Calu3 (cell line): Measurements from ENCODE around the gene TSEN2. TPM values are rescaled to one million over a fixed set of nuclear protein-coding genes. Genes with fewer than 3 reads are reported as not detected.

Experiments
- BruUV-seq: library from RNA; stranded (reverse); fragments of 400-500 nt; replicated peaks from 2 replicates; lab custom pipeline; 2021; lab: Mats Ljungman, UMichigan
- CTCF ChIA-PET: fragments of 300-600 bp; sonication (Branson Sonifier 250); formaldehyde crosslinking; loops from one replicate; lab custom pipeline; 2022; ENCODE audit warnings: antibody characterized with exemption; lab: Charles Lee
- DNase-seq: peaks from one replicate; pipeline ENCODE4 v3.0.0; 2022
- H3K27ac Mint-ChIP-seq: one replicate; pipeline ENCODE4 v1.8.0; 2022; ENCODE audit warnings: mixed read lengths; ENCODE audit not compliant: unreplicated experiment
- H3K27me3 Mint-ChIP-seq: one replicate; pipeline ENCODE4 v1.8.0; 2022; ENCODE audit warnings: mixed read lengths; ENCODE audit not compliant: unreplicated experiment
- H3K36me3 Mint-ChIP-seq: one replicate; pipeline ENCODE4 v1.8.0; 2022; ENCODE audit warnings: mild to moderate bottlenecking, moderate library complexity, mixed read lengths; ENCODE audit not compliant: insufficient read depth, unreplicated experiment
- H3K4me1 Mint-ChIP-seq: one replicate; pipeline ENCODE4 v1.8.0; 2022; ENCODE audit warnings: mild to moderate bottlenecking, low read depth, mixed read lengths; ENCODE audit not compliant: unreplicated experiment
- H3K4me3 Mint-ChIP-seq: one replicate; pipeline ENCODE4 v1.8.0; 2022; ENCODE audit warnings: mild to moderate bottlenecking, low read depth, moderate library complexity, mixed read lengths; ENCODE audit not compliant: unreplicated experiment
- H3K9me3 Mint-ChIP-seq: one replicate; pipeline ENCODE4 v1.8.0; 2022; ENCODE audit warnings: low read depth, mixed read lengths; ENCODE audit not compliant: unreplicated experiment
- intact Hi-C: fragments of 100-400 bp; cut with micrococcal nuclease; formaldehyde crosslinking; loops from one replicate; pipeline ENCODE4 v1.10.0; 2022; ENCODE audit not compliant: unreplicated experiment
- total RNA-seq: library from RNA; stranded (reverse); gene quantifications from 2 replicates; pipeline ENCODE4 v1.2.3, GENCODE V29; 2022
- TF ChIP-seq, protein P1 (sequence below): fragments of 200-600 bp; IDR thresholded peaks from one replicate; pipeline ENCODE4 v1.8.0; 2022; ENCODE audit warnings: antibody characterized with exemption; ENCODE audit not compliant: unreplicated experiment

Gene TSEN2
- total RNA-seq, 1 experiment from 2014 or later = 26.7 TPM

DNA sequence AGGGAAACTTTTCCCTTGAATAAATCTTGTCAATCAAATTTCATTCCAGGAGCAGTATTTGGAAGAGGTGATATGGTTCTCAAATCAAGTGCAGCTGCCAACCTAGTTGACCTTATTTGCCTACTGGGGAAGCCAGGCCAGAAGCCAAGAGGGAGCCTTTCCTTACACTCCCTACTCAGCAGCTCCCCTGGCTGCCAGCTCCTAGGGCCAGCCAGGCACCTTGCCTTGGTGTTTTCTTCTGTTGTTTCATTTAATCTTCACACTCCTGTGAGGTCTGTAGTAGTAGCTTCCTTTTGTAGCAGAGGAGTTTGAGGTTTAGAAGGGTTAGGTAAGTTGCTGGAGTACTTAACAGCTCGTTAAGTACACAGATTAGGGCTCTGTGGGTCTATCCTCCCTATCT, 38.4 kb downstream of the TSEN2 start:
- Mint-ChIP-seq H3K4me1 (no peaks in the 10 kb centered on the region), H3K9me3 (no peaks in the 10 kb centered on the region), H3K4me3 (no peak overlapping the region), H3K27ac (no peak overlapping the region), H3K36me3 (peaks cover 5% of the 10 kb centered on the region), H3K27me3 (no peaks in the 10 kb centered on the region)
- DNase-seq = no peak
- intact Hi-C loops = no loop called here
- CTCF ChIA-PET = no interaction called here
- TF ChIP-seq, protein P1, sequence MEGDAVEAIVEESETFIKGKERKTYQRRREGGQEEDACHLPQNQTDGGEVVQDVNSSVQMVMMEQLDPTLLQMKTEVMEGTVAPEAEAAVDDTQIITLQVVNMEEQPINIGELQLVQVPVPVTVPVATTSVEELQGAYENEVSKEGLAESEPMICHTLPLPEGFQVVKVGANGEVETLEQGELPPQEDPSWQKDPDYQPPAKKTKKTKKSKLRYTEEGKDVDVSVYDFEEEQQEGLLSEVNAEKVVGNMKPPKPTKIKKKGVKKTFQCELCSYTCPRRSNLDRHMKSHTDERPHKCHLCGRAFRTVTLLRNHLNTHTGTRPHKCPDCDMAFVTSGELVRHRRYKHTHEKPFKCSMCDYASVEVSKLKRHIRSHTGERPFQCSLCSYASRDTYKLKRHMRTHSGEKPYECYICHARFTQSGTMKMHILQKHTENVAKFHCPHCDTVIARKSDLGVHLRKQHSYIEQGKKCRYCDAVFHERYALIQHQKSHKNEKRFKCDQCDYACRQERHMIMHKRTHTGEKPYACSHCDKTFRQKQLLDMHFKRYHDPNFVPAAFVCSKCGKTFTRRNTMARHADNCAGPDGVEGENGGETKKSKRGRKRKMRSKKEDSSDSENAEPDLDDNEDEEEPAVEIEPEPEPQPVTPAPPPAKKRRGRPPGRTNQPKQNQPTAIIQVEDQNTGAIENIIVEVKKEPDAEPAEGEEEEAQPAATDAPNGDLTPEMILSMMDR = no peak
- no TSS peak for BruUV-seq

DNA sequence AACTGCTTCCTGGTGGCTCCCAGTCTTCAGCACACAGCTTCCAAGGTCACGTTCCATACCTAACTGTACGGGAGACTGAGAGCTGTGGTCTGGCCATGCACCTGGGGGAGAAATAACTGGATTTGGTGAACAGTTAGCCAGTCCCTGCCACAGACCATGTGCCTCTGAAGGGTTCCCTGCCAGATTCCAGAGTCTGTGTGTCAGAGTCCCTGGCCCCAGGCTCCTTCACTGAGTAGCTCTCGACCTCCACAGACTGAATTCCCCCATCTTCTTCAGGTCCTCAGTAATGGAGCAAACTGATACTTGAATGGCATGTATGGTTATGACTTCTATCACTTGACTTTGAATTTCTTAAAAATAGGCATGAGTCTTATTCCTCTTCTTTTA, 43.5 kb downstream of the TSEN2 start:
- Mint-ChIP-seq H3K27ac (no peak overlapping the region), H3K36me3 (peaks cover 24% of the 10 kb centered on the region), H3K9me3 (no peaks in the 10 kb centered on the region), H3K27me3 (no peaks in the 10 kb centered on the region), H3K4me3 (no peak overlapping the region), H3K4me1 (no peaks in the 10 kb centered on the region)
- TF ChIP-seq, protein P1 = no peak
- BruUV-seq = no TSS peak
- DNase-seq = no peak
- CTCF ChIA-PET = no interaction called here
- intact Hi-C loops = no loop called here

DNA sequence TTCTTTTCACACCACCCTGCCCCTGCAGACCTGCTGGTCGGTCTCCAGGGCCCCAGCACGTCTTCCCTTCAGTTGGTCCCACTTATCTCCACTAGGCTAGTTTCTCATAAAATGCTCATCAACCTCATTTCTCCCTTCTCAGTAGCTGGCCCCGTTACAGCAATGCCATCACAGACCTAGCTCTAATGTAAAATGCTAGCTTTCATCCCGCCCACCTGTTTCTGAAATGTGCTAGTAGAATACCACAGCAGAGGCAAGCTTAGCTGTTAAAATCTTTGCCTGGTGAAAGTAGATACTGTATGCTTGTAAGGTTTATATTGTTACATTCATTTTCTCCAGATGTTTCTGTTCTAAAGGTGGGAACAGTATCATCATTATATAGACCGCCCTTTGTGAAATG, 47.9 kb downstream of the TSEN2 start:
- CTCF ChIA-PET = no interaction called here
- DNase-seq = no peak
- Mint-ChIP-seq H3K4me1 (no peaks in the 10 kb centered on the region), H3K36me3 (peaks cover 24% of the 10 kb centered on the region), H3K4me3 (no peak overlapping the region), H3K27ac (no peak overlapping the region), H3K9me3 (no peaks in the 10 kb centered on the region), H3K27me3 (no peaks in the 10 kb centered on the region)
- intact Hi-C loops = no loop called here
- TF ChIP-seq, protein P1 = no peak
- no TSS peak for BruUV-seq

GRCh38 chr3:12536423-12536822, 52.1 kb downstream of the TSEN2 start:
- CTCF ChIA-PET = no interaction called here
- BruUV-seq = no TSS peak

More at GRCh38 chr3:12536423-12536822, 52.1 kb downstream of the TSEN2 start:
- Mint-ChIP-seq H3K9me3 (no peaks in the 10 kb centered on the region), H3K4me3 (no peak overlapping the region), H3K27me3 (no peaks in the 10 kb centered on the region), H3K4me1 (no peaks in the 10 kb centered on the region), H3K36me3 (peaks cover 5% of the 10 kb centered on the region), H3K27ac (no peak overlapping the region)
- TF ChIP-seq, protein P1 = no peak
- intact Hi-C loops = no loop called here
- DNase-seq = no peak
